Suppressor macrophage treated with lipopolysaccharide for 4 hours (primary cell): Measurements from ENCODE around the gene CHAF1A.

ENCODE experiments used
- DNase-seq: peaks from one replicate; pipeline ENCODE4 v3.0.0-alpha.2; 2020

CHAF1A gene

GRCh38 chr19:4464815-4465581 is 62.6 kb downstream of the CHAF1A start:
- no peak for DNase-seq

GRCh38 chr19:4467835-4468234 is 65.4 kb downstream of the CHAF1A start:
- DNase-seq, result no peak

GRCh38 chr19:4471403-4472173 is 69.1 kb downstream of the CHAF1A start:
- DNase-seq, result peak; percentile 99

- DNase-seq, result no peak
Observed at GRCh38 chr19:4472174-4472974, 69.9 kb downstream of the CHAF1A start, which contains the start of gene HDGFL2. Gene HDGFL2, plus strand, starts transcription at chr19:4472297. Its CDS starts 54 bp downstream, at chr19:4472351.

- DNase-seq, result no peak
Observed at GRCh38 chr19:4473011-4473762, 70.7 kb downstream of the CHAF1A start.

GRCh38 chr19:4473763-4474513 is 71.5 kb downstream of the CHAF1A start:
- no peak for DNase-seq

GRCh38 chr19:4474514-4475022 is 72.1 kb downstream of the CHAF1A start:
- peak; percentile 42 for DNase-seq

GRCh38 chr19:4477034-4477801 is 74.8 kb downstream of the CHAF1A start:
- no peak for DNase-seq

- no peak for DNase-seq
Observed at GRCh38 chr19:4482721-4483364, 80.4 kb downstream of the CHAF1A start.

- DNase-seq, result no peak
Observed at GRCh38 chr19:4483385-4483784, 80.9 kb downstream of the CHAF1A start.

GRCh38 chr19:4487572-4487971 is 85.1 kb downstream of the CHAF1A start:
- DNase-seq, result no peak

GRCh38 chr19:4488496-4488895 is 86.1 kb downstream of the CHAF1A start:
- no peak for DNase-seq

- DNase-seq, result no peak
Observed at GRCh38 chr19:4491446-4491845, 89.0 kb downstream of the CHAF1A start.

- no peak for DNase-seq
Observed at GRCh38 chr19:4492337-4493103, 90.1 kb downstream of the CHAF1A start.
